OCI-M2 (cell line): ENCODE measurements around the gene SHISA9.

Experiments
- DNase-seq: peaks from one replicate; lab custom pipeline; 2025; ENCODE audit not compliant: unreplicated experiment; lab: John Stamatoyannopoulos, UW

The SHISA9 gene

DNA sequence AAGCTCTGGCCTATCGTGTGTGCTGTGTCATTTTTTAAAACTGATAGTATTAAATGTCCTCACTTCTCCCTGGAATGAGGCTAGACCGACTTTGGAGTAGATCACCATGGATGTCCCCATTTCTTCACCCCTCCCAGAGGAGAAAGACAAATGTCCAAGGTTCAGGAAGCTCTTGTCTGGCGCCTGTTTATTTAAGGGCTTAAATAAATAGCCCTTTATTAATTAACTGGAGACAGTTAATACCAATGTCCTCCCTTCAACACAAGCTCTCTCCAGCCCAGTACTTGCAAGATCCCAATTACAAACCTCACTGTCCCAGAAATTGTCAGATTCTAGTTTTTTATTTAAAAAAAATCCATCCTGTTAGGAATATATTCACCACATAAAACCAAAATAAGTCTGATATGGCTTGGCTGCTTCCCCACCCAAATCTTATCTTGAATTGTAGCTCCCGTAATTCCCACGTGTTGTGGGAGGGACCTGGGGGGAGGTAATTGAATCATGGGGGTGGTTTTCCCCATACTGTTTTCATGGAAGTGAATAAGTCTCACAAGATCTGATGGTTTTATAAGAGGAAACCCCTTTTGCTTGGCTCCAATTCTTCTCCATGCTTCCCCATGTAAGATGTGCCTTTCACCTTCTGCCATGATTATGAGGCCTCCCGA lies 344.4 kb downstream of the SHISA9 start:
- no peak for DNase-seq

DNA sequence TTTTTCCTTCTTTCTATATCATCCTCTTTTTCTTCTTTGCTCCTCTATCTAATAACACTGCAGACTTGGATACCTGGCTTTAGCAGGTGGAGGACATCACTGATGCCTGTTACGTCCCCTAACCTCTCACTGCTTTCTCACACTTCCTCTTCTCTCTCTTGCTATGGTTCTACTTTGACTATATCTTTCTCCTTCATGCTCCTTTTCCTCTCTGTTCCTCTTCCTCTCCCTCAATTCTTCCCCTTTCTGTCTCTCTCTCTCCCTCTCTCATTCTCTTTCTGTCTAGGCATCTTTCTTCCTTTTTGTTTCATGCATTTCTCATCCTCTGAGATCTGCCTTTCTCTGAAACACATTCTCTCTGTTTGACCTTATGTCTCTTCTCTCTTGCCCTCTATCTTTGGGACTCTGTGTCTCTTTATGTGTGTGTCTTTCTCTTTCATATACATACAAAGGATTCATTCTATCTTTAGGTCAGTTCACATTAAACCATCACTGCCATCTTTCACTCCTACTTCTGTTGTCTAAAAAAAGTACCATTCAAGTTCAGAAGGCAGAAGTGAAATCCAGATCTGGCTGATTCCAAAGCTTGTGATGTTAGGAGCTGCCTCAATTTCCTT lies 353.7 kb downstream of the SHISA9 start:
- DNase-seq = no peak

DNA sequence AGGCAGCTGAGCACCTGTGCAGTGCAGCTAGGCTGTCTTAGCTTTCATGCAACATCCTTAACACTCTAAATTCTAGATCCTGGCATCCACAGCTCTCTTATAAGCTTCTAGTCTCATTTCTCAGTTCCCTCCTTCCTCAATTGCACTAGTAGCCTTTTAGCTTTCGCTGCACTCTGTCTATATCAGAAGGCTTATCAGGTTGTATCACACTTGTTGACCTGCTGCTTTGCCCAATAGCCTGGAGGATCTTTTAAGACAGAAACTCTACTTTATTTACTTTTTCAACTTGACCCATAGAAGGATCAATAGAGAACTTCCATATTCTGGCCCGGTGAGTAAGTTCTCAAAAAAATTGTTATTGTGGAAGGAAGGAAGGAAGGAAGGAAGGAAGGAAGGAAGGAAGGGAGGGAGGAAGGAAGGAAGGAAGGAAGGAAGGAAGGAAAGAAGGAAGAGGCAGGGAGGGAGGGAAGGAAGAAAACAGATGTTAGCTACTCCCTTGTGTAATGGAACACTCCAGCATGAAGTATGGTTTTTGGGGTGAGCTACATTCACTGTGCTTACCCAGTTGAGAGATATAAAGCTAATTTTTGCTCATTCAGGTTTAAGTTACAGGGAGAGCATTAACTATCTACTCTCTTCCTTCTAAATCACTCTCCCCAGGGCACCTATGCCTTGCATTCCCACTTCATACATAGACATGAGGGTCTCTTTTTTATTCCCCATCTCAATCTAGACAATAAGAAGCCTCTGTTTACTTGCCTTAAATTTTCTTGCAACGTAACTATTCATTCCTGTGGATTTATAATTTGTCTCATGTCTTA lies 361.1 kb downstream of the SHISA9 start:
- no peak for DNase-seq

DNA sequence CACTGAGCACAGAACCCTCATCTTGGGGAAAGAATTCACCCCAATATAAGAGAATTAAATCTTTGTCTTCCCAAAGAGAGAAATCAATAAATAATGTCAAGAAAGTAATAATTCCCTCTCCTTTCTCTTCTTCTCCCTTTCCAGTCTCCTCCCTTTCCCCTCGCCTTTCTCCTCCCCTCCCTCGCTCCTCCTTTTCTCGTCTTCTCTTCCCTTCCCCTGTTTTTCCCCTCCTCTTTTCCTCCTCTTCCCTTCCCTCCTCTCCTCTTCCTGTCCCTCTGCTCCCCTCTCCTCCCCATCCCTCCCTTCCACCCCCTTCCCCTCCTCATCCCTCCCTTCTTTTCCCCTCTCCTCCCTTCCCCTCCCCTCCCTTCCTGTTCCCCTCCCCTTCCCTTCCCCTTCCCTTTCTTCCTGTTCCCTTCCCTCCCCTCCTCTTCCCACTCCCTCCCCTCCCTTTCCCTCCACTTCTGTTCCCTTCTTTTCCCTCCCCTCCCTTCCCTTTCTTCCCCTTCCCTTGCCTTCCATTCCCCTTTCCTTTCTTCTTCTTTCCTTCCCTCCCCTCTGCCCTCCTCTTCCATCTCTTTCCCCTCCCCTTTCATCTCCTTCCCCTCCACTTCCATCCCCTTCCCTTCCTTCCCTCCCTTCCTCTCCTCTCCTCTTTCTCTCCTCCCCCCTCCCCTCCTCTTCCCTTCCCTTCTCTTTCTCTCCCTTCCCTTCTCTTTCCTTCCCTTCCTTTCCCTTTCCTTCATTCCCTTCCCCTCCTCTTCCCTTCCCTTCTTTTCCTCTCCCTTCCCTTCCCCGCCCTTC lies 363.6 kb downstream of the SHISA9 start:
- DNase-seq = no peak

DNA sequence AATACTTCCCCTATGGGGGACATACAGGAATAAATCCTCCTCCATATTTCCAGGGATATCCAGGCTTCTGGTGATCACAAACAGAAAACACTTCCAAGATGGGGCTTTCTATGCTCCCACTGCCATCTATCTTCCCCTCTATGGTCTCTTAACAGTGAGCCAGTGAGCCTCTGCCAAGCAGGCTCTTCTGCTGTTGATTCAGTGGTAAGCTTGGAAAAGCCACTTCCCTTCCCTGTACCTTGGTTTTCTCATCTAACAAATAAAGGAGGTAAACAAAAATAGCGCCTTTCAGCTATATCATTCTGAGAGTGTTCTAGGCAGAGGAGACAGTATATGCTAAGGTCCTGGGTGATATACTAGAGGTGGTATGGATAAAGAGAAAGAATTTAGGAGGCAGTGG lies 368.0 kb downstream of the SHISA9 start:
- DNase-seq = no peak

DNA sequence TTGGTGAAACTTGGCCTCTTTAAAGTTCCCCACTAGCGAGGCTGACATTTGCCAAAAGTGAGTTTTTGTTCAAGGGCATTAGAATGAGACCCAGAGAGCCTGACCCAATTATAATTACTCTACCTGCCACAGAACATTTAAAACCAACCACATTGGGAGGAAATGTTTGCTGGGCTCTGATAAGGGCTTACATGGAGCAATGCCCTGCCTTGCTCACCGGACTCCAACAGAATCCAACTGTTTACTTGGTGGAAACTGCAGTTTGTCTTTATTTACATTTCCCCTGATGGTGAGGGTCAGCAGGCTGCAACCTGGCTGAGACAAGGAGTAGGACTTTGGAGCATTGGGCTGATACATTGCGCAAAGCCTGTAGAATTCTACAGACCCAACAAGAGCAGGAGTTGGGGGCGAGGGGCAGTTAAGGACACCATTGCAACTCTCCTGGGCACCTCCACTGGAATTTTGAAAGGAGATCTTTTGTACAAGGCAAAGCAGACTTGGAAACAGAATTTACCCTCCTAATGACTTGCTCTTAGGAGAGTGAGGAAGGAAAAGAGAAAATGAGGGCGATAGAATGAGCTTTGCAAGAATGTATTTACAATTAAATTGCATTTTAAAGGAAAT lies 368.6 kb downstream of the SHISA9 start:
- no peak for DNase-seq

DNA sequence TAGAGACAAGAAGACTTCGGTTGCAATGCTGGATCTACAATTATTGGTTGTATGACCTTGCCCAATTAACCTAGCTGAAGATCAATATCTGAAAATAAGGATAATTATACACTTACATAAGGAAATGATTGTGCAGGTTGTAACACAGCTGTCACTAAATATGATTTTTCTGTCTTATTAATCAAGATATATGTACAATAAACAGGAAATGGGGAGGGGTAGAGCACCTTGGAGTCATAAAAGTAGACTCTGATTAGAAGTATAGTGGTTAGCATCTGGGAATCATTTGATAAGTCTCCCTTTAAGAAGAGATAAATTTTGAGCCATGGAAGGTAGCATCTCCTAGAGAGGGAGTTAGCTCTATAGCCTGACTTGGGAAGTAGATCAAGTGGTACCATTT lies 369.2 kb downstream of the SHISA9 start:
- no peak for DNase-seq

DNA sequence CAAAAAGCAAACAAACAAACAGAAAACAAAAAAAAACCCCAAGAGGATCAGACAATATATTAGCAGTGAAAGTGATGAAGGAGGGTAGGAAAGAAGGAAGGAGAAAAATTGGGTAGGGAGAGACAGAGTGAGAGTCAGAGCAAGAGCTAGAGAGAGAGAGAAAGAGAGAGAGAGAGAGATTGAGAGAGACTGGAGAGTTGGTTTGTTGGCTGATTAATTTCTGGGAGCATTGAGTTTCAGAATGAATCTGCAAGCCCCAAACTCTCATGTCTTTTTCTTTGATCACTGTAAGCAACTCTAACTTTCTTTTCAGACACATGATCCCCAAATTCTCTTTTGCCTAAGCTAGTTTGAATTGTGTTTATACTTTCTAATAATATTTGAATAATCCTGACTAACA lies 388.1 kb downstream of the SHISA9 start:
- DNase-seq = no peak
